HG03558 (cell line): ENCODE results near the gene AP4M1.

ENCODE experiments used
- ATAC-seq: cut with Tn5 transposase; IDR thresholded peaks from one replicate; pipeline ENCODE4 v1.9.1; 2021; ENCODE audit warnings: moderate number of reproducible peaks; ENCODE audit not compliant: unreplicated experiment; ENCODE audit errors: extremely low read depth

AP4M1 gene

GRCh38 chr7:100085515-100085914, 15.9 kb upstream of the AP4M1 start:
- no peak for ATAC-seq

GRCh38 chr7:100087055-100087750, 14.2 kb upstream of the AP4M1 start:
- ATAC-seq, result no peak

DNA sequence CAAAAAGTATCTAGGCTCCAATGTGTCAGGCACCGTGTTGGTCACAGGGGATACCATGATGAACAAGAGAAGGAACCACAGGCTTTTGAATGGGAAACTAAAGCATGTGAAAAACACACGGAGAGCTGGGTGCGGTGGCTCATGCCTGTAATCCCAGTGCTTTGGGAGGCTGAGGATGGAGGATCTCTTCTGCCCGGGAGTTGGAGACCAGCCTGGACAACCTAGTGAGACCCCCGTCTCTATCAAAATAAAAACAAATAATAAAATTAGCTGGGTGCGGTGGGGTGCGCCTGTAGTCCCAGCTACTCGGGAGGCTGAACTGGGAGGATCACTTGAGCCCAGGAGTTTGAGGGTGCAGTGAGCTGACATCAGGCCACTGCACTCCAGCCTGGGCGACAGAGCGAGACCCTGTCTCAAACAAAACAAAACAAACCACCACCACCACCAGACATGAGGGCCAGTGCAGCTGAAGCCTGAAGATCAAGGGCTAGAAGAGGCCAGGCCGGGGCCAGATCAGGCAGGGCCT, 13.3 kb upstream of the AP4M1 start:
- ATAC-seq, result no peak

DNA sequence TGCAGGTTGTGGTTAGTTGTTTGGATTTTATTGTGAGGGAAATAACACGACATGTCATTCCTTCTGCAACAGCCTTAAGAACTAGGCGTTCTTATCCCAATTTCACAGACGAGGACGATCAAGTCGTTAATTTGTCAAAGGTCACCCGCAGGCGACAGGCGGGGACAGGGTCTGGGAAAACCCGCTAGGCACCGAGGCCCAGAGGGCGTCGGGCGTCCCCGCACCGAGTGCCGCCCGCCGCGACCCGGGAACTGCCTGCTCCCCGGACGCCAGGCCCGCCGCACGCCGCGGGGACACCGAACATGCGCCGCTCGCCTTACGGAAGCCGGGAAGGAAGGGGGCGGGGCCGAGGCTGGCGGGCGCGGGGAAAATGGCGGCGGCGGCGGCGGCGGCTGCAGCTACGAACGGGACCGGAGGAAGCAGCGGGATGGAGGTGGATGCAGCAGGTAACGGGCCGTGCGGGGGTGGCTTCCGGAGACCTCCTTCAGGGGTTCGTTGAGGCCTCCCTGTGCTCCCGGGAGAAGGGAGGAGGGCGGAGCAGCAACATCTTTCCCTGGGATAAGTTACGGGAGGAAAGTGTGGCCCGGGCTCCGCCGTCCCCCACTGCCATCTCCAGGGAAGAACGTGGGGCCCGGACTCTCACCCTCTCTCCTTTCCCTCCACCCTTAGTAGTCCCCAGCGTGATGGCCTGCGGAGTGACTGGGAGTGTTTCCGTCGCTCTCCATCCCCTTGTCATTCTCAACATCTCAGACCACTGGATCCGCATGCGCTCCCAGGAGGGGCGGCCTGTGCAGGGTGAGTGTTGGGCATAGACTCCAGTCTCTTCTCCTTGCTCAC, 12.6 kb upstream of the AP4M1 start, which contains the start of gene COPS6:
Gene COPS6 (plus strand): TSS at position 349 of the 837 bp plus-strand sequence. CDS start 22 bp downstream, at position 371.
- ATAC-seq, result no peak

GRCh38 chr7:100089458-100090196, 11.8 kb upstream of the AP4M1 start:
- ATAC-seq, result no peak

- no peak for ATAC-seq
Observed at GRCh38 chr7:100090527-100091410, 10.7 kb upstream of the AP4M1 start.

- ATAC-seq, result no peak
Observed at GRCh38 chr7:100091411-100092181, 9.8 kb upstream of the AP4M1 start.

- ATAC-seq, result no peak
Observed at GRCh38 chr7:100093054-100093453, 8.4 kb upstream of the AP4M1 start.

DNA sequence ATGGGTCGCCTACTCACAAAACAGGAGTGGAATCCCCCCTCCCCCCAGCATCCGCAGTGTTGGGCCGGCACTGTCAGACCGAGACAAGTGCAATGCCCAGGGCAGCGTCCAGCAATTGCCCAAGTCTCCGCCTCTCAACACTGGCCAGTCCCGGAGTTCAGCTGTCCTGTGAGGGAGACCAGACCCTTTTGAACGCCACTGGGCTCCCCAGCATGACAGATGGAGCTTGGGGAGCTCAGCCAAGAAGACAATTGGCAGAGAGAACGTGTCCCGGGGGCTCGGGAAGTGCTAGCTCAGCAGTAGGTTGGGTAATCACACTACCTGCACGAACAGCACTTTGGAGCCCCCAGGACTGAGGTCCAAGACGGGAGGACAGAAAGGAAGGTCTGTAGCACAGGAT, 7.9 kb upstream of the AP4M1 start:
- no peak for ATAC-seq

DNA sequence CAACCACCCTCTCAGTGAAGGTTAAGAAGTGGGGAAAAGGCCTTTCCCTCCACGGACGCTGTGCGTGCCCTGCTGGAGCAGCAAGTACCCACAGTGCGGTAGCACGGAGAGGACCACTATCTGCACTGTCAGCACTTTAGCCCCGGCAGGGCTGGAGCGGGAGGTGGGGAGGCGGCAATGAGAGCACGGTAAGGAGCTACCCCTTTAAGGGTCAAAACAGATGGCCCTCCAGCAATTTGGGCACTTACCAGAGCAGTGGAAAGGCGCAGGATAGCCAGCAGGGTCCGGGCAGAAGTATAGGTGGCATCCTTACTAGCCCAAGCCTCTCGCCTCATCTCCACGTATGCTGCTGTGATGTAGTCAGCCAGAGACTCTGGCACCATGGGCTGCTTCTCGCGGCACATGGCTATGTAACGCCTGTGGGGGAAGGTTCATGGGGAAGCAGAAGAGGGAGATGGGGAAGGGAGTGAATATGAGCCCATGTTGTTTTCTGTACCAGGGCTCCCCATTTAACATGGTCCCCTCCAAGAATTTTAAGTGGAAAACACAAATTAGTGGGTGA, 7.4 kb upstream of the AP4M1 start:
- ATAC-seq, result no peak

- no peak for ATAC-seq
Observed at GRCh38 chr7:100095289-100095688, 6.2 kb upstream of the AP4M1 start.

DNA sequence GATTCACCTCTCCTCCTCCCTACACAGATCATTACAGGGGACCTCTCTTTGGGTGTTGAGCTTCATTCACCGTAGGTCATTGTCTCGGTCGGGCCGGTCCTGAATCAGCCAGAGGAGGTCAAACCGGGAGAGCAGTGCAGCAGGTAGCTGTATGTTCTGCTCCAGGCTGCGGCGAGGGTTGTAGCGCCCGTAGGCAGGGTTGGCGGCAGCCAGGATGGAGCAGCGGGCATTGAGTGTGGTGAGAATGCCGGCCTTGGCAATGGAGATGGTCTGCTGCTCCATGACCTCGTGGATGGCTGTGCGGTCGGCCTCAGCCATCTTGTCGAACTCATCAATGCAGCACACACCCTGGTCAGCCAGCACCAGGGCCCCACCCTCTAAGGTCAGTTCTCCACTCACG, 5.7 kb upstream of the AP4M1 start:
- ATAC-seq, result no peak

- no peak for ATAC-seq
Observed at GRCh38 chr7:100098913-100099312, 2.5 kb upstream of the AP4M1 start.

DNA sequence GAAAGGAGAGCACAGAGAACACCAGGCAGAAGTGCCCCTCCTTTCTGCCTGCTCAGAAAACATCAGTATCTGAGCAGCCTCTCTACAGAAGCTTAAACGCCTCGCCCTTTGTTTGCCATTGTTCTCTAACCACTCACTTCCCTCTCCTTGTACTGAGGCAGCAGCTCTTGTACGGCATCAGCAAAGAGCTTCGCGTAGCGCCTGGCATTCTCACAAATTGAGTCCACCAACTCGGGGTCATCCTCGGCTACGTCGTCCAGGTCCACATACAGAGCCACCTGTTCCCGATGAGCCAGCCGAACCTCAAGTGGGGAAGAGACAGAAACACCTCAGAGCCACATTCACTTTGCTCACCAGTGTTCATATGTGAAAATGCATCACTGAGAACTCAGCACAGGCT, 2.0 kb upstream of the AP4M1 start:
- no peak for ATAC-seq

GRCh38 chr7:100100420-100101015, 925 bp upstream of the AP4M1 start:
- ATAC-seq, result peak; percentile 51

- ATAC-seq, result no peak
Observed at GRCh38 chr7:100102950-100103840, 1.8 kb downstream of the AP4M1 start.

DNA sequence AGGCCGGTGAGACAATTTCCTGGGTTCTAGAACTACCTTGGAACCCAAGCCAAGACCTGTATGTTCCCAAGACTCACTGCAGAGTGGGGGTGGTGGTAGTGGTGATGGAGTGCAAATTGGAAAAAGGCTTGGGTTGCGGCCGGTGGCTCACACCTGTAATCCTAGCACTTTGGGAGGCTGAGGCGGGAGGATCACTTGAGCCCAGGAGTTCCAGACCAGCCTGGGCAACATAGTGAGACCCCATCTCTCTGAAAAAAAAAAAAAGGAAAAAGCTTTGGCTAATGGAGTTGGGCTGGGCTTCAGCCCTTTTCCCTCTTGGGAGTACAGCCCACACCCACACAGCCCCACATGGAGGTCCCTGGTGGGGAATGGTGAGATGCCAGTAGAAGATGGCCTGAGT, 4.1 kb downstream of the AP4M1 start:
- no peak for ATAC-seq
